Fibroblast of skin of right quadriceps (primary cell): Measurements from ENCODE around the gene CASP5.
"Not testable (repeated sequence)": the region's sequence is repeated elsewhere in the genome, so short reads cannot be mapped to it uniquely, and the experiment has no call there.

Source experiments
- DNase-seq: peaks from one replicate; pipeline ENCODE4 v3.0.0-alpha.2; 2013

The CASP5 gene

DNA sequence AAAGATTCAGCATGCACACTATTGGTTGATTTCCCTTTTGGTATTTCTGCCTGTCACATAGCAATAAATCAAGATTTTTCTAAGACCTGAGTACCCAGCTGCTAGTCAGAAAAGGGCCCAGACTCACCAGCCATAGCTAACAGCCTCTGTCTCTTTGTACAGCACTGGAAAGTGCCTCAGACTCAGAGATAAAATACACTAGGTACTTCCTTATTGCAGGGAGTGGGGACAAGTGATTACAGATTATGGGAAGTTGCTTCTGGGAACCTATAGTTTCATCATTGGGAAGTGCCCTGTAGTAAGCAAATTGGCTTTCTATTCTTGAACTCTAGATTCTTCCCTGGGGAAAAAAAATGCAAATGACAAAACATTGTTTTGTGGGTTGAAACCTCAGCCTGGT lies at the start of gene CASP5:
Gene CASP5, minus strand, starts transcription at position 166 of the 400 bp plus-strand sequence. Its CDS starts 32 bp downstream, at position 134.
- no peak for DNase-seq

DNA sequence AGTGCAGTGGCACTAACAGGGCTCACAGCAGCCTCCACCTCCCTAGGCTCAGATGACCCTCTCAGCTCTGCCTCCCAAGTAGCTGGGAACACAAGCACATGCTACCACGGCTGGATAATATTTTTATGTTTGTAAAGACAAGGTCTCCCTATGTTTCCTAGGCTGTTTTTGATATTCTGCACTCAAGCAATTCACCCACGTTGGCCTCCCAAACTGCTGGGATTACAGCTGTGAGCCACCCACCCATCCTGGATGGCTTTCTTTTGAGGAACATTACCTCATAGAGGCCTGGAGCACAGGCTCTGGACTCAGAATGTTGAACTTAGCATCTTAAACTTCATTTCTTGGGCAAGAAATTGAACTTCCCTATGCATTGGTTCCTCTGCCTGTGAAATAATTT lies 49.1 kb upstream of the CASP5 start:
- DNase-seq, result not testable (repeated sequence)

DNA sequence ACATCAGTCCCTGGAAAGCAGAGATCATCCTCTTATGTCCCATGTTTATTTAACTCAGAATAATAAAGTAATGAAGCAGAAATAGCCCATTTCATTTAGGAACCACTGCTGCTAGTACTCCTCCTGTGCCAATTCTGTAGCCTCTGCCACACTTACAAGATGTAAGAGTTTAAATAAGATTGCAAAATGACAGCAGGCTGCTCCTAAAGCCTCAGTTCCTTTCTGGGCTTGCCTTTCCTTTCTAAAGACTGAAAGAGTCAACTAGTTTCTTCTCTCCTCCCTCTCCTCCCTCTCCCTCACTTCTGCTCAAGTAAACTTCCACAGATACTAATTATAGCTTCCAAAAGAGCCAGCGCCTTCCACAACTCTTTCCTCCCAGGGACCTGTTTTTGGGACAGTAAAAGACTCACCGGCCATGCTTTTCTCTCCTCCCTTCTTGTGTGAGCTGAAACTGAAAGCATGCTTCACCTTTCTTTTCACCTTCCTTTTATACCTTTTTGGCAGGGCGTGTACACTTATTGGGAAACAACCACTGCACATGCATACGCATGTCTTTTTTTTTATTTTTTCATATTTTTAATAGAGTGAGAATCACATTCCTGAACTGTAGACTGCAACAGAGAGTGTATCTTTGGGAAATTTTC lies 48.2 kb upstream of the CASP5 start:
- DNase-seq, result no peak

GRCh38 chr11:105070306-105070705 lies 47.3 kb upstream of the CASP5 start:
- DNase-seq, result no peak

DNA sequence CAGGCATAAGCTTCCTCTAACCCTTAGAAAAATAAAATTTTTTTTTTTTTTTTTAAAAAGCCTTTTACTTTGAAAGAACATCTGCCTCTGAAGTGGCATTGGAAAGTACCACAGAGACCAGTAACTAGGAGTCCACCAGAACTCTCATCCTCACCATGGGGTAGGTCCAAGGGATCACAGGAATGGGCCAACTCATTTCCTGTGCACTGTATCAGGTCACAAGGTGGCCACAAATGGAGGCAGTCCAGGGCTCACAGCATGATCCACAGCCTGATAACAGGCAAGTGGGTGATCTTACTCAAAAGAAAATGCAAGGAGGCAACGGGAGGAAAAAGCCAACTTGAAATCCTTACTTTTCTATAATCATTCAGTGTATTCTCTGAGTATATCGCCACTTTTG lies 46.8 kb upstream of the CASP5 start:
- not testable (repeated sequence) for DNase-seq

DNA sequence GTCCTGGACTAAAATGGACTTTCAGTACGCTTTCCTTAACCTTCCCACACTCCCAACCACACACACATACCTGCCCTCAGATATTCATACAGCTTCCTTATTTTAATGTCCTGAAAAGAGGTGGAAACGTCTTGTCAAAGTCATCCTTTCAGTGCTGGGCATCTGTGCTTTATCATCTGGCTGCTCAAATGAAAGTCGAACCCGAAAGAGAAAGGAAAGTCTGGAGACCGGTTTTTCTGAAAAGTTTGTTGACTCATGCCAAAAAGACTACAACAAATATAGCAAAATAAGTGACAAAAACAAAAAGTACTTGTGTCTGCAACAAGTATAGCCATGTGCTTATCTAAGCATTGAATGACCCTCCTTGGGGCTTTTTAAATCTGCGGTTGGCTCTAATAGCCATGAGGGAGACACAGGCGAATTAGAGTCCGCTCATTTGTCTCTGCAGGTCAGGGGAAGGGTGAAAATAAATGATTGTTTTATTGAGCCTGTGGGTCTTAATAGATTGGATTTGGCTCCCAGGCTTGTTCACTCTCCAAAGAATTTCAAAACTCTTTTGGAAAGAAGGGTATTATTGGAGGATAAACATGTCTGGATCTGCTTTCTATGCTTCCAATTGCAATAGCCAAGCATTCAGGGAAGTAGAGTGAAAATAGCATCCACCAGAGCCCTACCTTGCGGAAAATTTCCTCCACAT lies 40.4 kb upstream of the CASP5 start:
- DNase-seq, result not testable (repeated sequence)

DNA sequence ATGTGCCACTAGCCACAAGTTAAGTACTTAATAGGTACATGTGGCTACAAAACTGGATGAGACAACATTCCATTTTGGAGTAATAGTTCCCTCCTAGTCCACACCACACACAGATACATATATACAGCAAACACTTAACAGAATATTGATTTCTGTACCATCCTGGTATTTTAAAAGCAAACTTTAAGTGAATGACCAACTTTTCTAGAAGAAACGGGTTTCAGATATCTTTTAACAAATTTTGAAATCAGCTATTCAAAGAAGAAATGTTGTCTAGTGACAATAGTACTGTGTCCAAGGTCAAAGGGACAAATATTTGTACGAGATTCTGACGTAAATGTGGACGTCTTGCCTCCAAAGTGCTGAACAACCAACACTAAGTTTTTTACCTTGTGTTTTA lies 34.5 kb upstream of the CASP5 start:
- DNase-seq, result no peak

DNA sequence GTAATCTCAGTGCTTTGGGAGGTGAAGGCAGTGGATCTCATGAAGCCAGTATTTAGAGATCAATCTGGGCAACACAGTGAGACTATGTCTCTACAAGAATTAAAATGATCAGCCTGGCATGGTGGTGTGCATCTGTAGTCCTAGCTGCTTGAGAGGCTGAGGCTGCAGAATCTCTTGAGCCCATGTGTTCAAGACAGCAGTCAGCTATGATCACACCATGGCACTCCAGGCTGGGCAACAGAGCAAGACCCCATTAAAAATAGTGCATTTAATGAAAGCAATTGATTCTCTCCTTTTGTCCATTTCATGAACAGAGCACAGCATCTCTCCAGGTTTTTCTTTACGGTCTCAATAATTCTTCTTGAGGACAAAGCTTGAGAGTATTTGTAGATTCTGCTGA lies 33.5 kb upstream of the CASP5 start:
- no peak for DNase-seq

DNA sequence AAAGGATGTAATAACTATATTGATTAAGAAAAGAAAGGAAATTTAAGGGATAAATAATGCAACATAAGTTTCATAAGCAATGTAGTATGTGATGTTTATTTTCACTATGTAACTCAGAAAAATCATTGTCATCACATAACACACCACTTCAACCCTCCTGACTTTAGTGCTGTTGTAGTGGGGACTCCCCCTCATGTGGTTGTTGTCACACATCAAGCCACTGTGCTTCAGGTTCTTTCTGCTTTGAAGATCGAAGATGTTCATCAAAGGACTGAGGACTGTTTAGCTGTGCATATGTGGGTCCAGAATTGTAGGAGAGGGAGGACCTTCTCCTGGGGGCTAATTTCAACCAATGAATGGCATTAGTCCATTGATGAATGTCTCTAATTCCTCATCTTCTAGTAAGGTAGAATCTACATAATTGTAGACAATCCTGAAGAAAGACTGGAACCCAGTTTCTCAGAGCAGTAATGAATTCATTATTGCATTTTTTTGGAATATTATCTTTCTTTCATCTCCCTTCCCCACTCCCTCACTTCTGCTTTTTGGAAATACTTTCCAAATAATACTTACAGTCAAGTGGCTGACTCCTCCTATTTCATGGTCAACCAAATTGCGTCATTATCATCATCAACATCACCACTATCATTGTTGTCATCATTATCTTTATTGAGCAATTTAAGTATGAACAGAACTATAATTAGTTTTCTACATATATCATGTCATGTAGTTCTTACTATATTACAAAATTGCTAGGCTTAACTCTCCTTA lies 31.9 kb upstream of the CASP5 start:
- DNase-seq, result no peak

GRCh38 chr11:105052487-105052886 lies 29.5 kb upstream of the CASP5 start:
- no peak for DNase-seq

- no peak for DNase-seq
Measured at GRCh38 chr11:105051559-105051958, 28.6 kb upstream of the CASP5 start.

DNA sequence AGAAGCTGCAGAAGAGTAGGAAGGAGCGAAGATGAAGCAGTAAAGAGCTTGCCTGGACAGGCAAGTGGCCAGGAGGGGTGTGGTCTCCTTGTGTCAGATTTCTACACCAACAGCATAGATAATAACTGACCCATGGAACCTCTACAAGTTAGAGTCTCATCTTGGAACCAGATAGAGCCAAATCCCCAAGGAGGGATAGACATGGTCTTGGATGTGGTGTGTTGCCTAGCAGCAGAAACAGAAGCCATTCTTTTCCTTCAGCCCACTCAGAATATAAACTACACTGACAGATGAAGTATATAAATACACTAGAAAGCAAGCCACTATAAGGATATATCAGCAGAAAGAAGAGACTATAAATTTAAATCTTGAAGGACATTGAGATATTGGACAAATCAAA lies 26.5 kb upstream of the CASP5 start:
- DNase-seq, result no peak

- DNase-seq, result peak; percentile 99
Measured at GRCh38 chr11:105046898-105047579, 24.1 kb upstream of the CASP5 start.

- no peak for DNase-seq
Measured at GRCh38 chr11:105045676-105046296, 22.8 kb upstream of the CASP5 start.

DNA sequence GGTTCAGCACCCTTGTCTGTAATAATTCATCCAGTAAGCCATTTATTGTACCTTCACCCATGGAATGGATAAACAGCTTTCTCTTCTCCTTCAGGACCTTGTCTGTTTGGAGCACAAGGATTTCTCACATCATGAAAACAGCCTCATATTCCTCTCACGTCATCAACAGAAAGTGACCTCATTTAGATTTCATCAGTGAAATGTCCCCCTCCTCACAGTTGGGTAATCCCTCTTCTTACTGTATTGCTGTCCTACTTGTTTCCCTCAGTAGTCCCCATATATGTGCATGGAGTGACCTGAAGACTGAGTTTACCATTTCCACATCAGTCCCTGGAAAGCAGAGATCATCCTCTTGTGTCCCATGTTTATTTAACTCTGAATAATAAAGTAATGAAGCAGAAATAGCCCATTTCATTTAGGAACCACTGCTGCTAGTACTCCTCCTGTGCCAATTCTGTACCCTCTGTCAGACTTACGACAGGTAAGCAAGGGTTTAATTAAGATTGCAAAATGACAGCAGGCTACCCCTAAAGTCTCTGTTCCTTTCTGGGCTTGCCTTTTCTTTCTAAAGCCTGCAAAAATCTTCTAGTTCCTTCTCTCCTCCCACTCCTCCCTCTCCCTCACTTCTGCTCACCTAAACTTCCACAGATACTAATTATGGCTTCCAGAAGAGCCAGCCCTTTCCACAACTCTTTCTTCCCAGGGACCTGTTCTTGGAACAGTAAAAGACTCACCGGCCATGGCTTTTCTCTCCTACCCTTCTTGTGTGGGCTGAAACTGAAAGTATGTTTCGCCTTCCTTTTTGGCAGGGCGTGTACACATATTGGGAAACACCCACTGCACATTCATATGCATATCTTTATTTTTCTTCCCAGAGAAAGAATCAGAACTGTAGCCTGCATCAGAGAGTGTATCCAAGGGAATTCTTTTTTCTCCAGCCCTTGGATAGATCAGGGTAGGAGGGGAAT lies 21.9 kb upstream of the CASP5 start, which contains the start of gene CARD16:
Gene CARD16, minus strand, starts transcription at position 779 of the 968 bp plus-strand sequence. Its CDS starts 38 bp downstream, at position 741.
- DNase-seq, result peak; percentile 57

- no peak for DNase-seq
Measured at GRCh38 chr11:105042178-105042577, 19.2 kb upstream of the CASP5 start.

GRCh38 chr11:105040703-105041102 lies 17.7 kb upstream of the CASP5 start:
- no peak for DNase-seq

- peak; percentile 77 for DNase-seq
Measured at GRCh38 chr11:105034813-105035620, 12.0 kb upstream of the CASP5 start, which contains the start of gene CASP1. TSS of gene CASP1 (minus strand) at chr11:105035144. CDS start at chr11:105035113, 31 bp downstream.

- not testable (repeated sequence) for DNase-seq
Measured at GRCh38 chr11:105034388-105034787, 11.4 kb upstream of the CASP5 start.

GRCh38 chr11:105033781-105034180 lies 10.8 kb upstream of the CASP5 start:
- no peak for DNase-seq
